OCI-M1 (cell line): ENCODE results near the gene CDKN2D.
"Not testable (repeated sequence)": the region's sequence is repeated elsewhere in the genome, so short reads cannot be mapped to it uniquely, and the experiment has no call there.

ENCODE experiments used
- DNase-seq: peaks from one replicate; lab custom pipeline; 2025; lab: John Stamatoyannopoulos, UW

The CDKN2D gene

GRCh38 chr19:10551698-10552301, 17.0 kb downstream of the CDKN2D start:
- DNase-seq, result peak; percentile 94

- not testable (repeated sequence) for DNase-seq
These were observed 17.8 kb downstream of the CDKN2D start for GRCh38 chr19:10551006-10551405.

DNA sequence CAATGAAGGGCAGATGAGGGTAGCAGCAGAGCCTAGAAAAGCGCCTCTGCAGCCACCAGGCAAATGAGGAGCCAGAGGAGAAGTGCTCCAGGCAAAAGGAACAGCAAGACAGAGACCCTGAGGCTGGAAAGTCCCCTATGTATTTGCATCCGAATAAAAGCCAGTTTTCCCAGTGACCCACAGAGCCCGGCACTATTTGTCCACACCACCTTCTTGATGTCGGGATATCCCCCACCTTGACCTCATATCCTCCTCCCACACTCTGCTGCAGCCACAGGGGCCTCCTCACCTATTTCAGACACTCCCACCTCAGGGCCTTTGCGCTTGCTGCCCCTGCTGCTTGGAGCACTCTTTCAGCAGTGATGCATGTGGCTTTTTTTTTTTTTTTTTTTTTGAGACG, 18.4 kb downstream of the CDKN2D start:
- no peak for DNase-seq

DNA sequence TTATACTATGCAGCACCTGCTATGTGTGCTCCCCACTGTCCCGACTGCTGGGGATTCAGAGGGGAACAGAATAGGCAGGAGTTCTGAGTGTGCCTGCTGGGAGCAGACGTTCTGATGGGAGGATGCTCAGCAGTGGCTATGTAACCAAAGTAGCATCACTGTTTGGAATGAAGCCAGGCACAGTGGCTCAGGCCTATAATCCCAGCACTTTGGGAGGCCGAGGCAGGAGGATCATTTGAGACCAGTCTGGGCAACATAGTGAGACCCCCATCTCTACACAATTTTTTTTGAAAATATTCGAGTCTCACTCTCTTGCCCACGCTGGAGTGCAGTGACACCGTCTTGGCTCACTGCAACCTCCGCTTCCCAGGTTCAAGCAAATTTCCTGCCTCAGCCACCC, 19.0 kb downstream of the CDKN2D start:
- no peak for DNase-seq

DNA sequence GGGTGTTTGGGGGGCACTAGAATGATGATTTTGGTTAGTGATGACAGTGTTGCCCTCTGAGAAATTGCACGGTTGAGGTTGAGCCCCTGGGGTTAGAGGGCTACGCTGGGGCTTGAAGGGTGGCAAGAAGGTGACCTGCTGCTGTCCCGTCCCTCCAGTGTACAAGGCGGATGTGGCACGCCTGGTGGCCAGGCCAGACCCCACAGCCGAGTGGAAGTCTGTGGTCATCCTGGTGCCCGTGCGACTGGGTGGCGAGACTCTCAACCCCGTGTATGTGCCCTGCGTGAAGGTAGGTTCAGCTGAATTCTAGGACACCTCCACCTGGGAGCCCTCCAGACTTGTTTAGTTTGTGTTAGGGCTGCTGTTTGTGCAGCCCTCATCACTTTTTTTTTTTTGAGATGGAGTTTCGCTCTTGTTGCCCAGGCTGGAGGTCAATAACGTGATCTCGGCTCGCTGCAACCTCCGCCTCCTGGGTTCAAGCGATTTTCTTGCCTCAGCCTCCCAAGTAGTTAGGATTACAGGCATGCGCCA, 20.0 kb downstream of the CDKN2D start:
- DNase-seq, result no peak

- no peak for DNase-seq
These were observed 22.0 kb downstream of the CDKN2D start for GRCh38 chr19:10546817-10547216.

DNA sequence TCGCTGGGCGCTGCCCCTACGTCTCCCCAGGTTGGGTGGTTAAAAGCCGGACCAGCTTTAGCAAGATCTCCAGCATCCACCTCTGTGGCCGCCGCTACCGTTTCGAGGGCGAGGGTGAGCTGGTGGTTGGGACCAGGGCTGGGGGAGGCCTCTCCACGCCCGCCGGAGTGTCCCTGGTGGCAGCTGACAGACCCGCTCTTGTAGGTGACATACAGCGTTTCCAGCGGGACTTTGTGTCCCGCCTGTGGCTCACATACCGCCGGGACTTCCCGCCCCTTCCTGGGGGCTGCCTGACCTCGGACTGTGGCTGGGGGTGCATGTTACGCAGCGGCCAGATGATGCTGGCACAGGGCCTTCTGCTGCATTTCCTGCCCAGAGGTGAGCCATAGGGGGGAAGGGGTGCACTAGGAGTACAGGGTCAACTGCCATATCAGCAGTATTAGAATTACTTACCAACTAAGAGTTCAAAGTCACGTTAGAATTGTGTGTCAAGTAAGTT, 24.0 kb downstream of the CDKN2D start:
- no peak for DNase-seq

- peak; percentile 81 for DNase-seq
These were observed 24.5 kb downstream of the CDKN2D start for GRCh38 chr19:10544242-10544752.

GRCh38 chr19:10543420-10544241, 25.1 kb downstream of the CDKN2D start, which contains the start of gene ATG4D:
TSS of gene ATG4D (plus strand) at chr19:10543904. CDS start at chr19:10544091, 187 bp downstream.
- peak; percentile 100 for DNase-seq

DNA sequence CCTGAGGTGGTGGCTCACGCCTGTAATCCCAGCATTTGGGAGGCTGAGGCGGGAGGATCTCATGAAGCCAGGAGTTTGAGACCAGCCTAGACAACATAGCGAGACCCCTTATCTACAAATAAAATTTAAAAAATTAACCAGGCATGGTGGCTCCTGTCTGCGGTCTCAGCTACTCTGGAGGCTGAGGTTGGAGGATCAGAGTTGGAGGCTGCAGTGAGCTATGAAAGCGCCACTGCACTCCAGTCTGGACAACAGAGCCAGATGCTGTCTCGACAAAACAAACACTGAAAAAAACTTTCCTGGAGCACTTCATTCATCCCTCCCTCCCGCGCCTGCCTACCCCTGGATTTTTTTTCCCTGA, 25.7 kb downstream of the CDKN2D start:
- no peak for DNase-seq

- not testable (repeated sequence) for DNase-seq
These were observed 29.8 kb downstream of the CDKN2D start for GRCh38 chr19:10539016-10539415.

DNA sequence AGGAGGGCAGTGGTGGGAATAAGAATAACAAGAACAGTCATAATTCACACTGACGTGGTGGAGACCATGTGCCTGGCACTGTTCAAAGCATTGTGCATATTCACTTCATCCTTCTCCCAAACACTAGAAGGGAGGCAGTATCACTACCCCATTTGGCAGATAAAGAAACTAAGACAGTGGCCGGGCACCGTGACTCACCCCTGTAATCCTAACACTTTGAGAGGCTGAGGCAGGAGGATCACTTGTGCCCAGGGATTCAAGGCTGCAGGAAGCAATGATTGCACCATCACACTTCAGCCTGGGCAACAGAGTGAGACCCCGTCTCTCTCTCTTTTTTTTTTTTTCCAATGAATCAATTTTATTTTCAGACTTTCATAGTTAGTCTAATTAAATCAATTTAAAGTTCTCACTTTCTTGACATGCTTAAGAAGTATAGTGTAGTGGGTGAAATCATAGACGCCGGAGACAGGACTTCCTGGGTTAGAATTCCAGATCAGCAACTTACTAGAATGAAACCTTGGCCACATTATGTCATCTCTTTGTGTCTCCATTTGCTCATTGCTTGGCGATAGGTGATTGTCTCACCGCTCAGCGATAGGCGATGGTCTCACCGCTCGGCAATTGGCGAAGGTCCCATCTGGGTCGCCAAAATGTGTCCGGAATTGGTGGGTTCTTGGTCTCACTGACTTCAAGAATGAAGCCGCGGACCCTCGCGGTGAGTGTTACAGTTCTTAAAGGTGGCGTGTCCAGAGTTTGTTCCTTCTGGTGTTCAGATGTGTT, 30.4 kb downstream of the CDKN2D start:
- DNase-seq, result peak; percentile 49

DNA sequence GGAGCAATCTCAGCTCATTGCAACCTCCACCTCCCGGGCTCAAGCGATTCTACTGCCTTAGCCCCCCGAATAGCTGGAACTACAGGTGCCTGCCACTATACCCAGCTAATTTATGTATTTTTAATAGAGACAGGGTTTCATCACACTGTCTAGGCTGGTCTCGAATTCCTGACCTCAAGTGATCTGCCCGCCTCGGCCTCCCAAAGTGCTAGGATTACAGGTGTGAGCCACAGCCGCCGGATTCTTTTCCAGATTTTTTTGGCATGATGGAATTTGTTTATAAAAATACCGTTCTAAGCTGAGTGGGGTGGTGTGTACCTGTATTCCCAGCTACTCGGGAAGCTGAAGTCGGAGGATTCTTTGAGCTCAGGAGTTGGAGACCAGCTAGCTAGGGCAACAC, 31.1 kb downstream of the CDKN2D start:
- DNase-seq, result no peak

DNA sequence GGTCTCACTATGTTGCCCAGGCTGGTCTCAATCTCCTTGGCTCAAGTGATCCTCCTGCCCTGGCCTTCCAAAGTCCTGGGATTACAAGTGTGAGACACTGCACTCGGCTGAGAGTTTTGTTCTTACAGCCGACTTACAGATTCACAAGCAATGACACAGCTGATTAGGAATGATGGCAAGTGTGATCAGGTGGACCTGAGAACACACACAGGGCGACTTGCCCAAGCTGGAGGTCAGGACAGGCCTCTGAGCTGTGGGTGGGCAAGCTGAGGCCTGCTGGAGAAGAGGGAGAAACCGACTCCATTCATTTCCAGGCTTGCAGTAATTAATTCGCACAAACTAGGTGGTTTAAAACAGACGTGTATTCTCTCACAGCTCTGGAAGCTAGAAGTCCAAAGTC, 33.2 kb downstream of the CDKN2D start:
- DNase-seq, result no peak

GRCh38 chr19:10533646-10534386, 35.0 kb downstream of the CDKN2D start:
- DNase-seq, result no peak

DNA sequence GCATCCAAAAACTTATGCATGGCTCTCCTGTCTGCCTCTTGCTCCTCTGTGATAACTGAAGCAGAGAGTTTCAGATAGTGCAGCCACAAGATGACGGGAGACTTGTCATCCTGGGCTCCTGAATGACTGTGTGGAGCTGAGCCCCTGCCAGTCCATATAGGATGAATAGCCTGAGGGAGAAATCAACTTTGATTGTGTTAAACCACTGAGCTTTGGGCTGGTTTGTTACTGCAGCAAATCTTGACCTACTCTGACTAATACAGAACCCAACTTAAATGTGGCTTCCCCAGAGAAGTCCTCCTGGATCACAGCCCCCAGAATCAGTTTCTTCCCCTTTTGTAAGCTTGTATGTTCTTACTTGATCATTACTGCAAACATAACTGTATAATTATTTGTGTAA, 36.3 kb downstream of the CDKN2D start:
- peak; percentile 66 for DNase-seq

DNA sequence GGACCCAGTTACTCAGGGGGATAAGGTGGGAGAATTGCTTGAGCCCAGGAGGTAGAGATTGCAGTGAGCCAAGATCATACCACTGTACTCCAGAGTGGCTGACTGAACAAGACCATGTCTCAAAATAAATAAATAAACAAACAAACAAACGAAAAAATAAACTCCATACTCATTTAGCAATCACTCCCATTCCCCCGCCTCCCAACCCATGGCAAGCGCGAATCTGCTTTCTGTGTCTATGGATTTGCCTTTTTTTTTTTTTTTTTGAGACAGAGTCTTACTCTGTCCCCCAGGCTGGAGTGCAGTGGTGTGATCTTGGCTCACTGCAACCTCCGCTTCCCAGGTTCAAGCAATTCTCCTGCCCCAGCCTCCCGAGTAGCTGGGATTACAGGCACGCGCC, 41.9 kb downstream of the CDKN2D start:
- not testable (repeated sequence) for DNase-seq

DNA sequence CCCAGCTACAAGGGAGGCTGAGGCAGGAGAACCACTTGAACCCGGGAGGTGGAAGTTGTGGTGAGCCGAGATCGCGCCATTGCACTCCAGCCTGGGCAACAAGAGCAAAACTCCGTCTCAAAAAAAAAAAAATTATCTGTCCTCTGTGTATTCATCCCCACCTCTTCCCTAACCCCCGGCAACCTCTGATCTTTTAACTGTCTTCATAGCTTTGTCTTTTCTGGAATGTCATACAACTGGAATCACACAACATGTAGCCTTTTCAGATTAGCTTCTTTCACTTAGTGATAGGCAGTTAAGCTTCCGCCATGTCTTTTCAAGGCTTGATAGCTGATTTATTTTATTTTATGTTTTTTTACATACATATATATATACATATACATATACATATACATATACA, 43.1 kb downstream of the CDKN2D start:
- no peak for DNase-seq

GRCh38 chr19:10523135-10523636, 45.6 kb downstream of the CDKN2D start:
- no peak for DNase-seq

DNA sequence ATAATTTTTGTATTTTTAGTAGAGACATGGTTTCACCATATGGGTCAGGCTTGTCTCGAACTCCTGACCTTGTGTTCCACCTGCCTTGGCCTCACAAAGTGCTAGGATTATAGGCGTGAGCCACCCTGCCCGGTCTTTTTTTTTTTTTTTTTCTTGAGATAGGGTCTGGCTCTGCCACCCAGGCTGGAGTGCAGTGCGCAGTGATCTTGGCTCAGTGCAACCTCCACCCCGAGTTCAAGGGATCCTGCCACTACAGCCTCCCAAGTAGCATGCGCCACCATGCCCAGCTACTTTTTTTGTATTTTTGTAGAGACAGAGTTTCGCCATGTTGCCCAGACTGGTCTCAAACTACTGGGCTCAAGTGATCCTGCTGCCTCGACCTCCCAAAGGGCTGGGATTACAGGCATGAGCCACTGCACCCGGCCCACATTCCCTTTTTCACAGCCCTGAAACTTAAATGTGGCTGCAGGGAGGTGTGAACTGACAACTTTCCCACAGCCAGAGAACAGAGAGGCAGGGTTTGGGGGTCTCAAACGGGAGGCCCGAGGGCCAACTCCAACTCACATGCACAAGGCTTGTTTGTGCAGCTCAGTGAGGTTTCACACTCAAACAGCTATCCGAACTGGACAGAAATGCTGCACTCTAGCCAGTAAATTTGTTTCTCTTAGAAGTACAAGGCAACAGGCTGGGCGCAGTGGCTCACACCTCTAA, 47.2 kb downstream of the CDKN2D start:
- no peak for DNase-seq
